Neural cell (in vitro differentiated cells): ENCODE measurements around the gene NLRP4. TPM values are rescaled to one million over a fixed set of nuclear protein-coding genes. Genes with fewer than 3 reads are reported as not detected.

ENCODE experiments used
- H2AFZ ChIP-seq: fragments of 200-600, 300-800 bp; sonication (generic), shearing (Covaris generic); 2 replicates; pipeline ENCODE4 v1.6.0; 2014; ENCODE audit warnings: low read depth, mild to moderate bottlenecking, antibody characterized with exemption, low read length, moderate library complexity
- H3F3A ChIP-seq: fragments of 200-600 bp; shearing (Covaris generic); 2 replicates; pipeline ENCODE4 v1.6.1; 2016; ENCODE audit warnings: mild to moderate bottlenecking, moderate library complexity, mixed read lengths, antibody characterized with exemption, low read length; ENCODE audit not compliant: insufficient read depth, poor library complexity, severe bottlenecking
- H3K27ac ChIP-seq: fragments of 200-600, 300-800 bp; sonication (generic), shearing (Covaris generic); 2 replicates; pipeline ENCODE4 v1.5.1; 2014; ENCODE audit warnings: mild to moderate bottlenecking, low read length, moderate library complexity
- H3K27me3 ChIP-seq: fragments of 300-800, 200-600 bp; sonication (generic), shearing (Covaris generic); 2 replicates; pipeline ENCODE4 v1.6.0; 2014; ENCODE audit warnings: mild to moderate bottlenecking, low read depth, low read length, moderate library complexity; ENCODE audit not compliant: insufficient read depth
- H3K36me3 ChIP-seq: fragments of 300-800, 200-600 bp; sonication (generic), shearing (Covaris generic); 2 replicates; pipeline ENCODE4 v1.5.1; 2014; ENCODE audit warnings: mild to moderate bottlenecking, antibody characterized with exemption, low read length, moderate library complexity; ENCODE audit not compliant: insufficient read depth
- H3K4me2 ChIP-seq: fragments of 300-800, 200-600 bp; sonication (generic), shearing (Covaris generic); 2 replicates; pipeline ENCODE4 v1.6.0; 2014; ENCODE audit warnings: mild to moderate bottlenecking, low read length
- H3K4me3 ChIP-seq: fragments of 300-800, 200-600 bp; sonication (generic), shearing (Covaris generic); 2 replicates; pipeline ENCODE4 v1.5.1; 2014; ENCODE audit warnings: mild to moderate bottlenecking, low read length, moderate library complexity
- H3K79me2 ChIP-seq: fragments of 200-600 bp; shearing (Covaris generic); replicated peaks from 2 replicates; pipeline ENCODE4 v1.6.0; 2014; ENCODE audit warnings: mild to moderate bottlenecking, low read length, moderate library complexity; ENCODE audit not compliant: insufficient read depth
- H3K9ac ChIP-seq: fragments of 300-800, 200-600 bp; sonication (generic), shearing (Covaris generic); 2 replicates; pipeline ENCODE4 v1.6.1; 2016; ENCODE audit warnings: mild to moderate bottlenecking, low read length, mixed read lengths
- H3K9me2 ChIP-seq: fragments of 200-600 bp; shearing (Covaris generic); 2 replicates; pipeline ENCODE4 v1.6.1; 2016; ENCODE audit warnings: mild to moderate bottlenecking, low read length, mixed read lengths; ENCODE audit not compliant: insufficient read depth
- H3K9me3 ChIP-seq: fragments of 200-600, 300-800 bp; sonication (generic), shearing (Covaris generic); 2 replicates; pipeline ENCODE4 v1.6.1; 2016; ENCODE audit warnings: mild to moderate bottlenecking, mixed run types, low read length, moderate library complexity, mixed read lengths
- H4K20me1 ChIP-seq: fragments of 200-600 bp; shearing (Covaris generic); 2 replicates; pipeline ENCODE4 v1.6.1; 2016; ENCODE audit warnings: mild to moderate bottlenecking, mixed run types; ENCODE audit not compliant: insufficient read depth
- CTCF ChIP-seq: fragments of 450-650 bp; IDR thresholded peaks from 2 replicates; pipeline ENCODE4 v1.5.1; 2014; ENCODE audit warnings: antibody characterized with exemption, mild to moderate bottlenecking, moderate library complexity; ENCODE audit not compliant: poor library complexity, severe bottlenecking
- EP300 ChIP-seq: fragments of 450-650 bp; conservative IDR thresholded peaks from 2 replicates; pipeline ENCODE4 v1.6.1; 2014; ENCODE audit warnings: antibody characterized with exemption, mild to moderate bottlenecking, moderate library complexity; ENCODE audit not compliant: poor library complexity, severe bottlenecking
- EZH2 ChIP-seq: fragments of 200-600, 300-800 bp; shearing (Covaris generic), sonication (generic); IDR thresholded peaks from 2 replicates; pipeline ENCODE4 v1.6.1; 2014; ENCODE audit warnings: antibody characterized with exemption, low read length, borderline replicate concordance, mild to moderate bottlenecking; ENCODE audit not compliant: insufficient read depth, poor library complexity, severe bottlenecking
- MXI1 ChIP-seq: fragments of 450-650 bp; conservative IDR thresholded peaks from 2 replicates; pipeline ENCODE4 v1.6.1; 2014; ENCODE audit warnings: antibody characterized with exemption, mild to moderate bottlenecking; ENCODE audit not compliant: poor library complexity, severe bottlenecking
- POLR2AphosphoS5 ChIP-seq: IDR thresholded peaks from 2 replicates; pipeline ENCODE4 v1.6.1; 2012
- RAD21 ChIP-seq: fragments of 450-650 bp; conservative IDR thresholded peaks from 2 replicates; pipeline ENCODE4 v1.6.1; 2014; ENCODE audit warnings: antibody characterized with exemption, mild to moderate bottlenecking, moderate library complexity
- SMC3 ChIP-seq: fragments of 450-650 bp; conservative IDR thresholded peaks from 2 replicates; pipeline ENCODE4 v1.6.1; 2014; ENCODE audit warnings: antibody characterized with exemption, mild to moderate bottlenecking, moderate library complexity; ENCODE audit not compliant: poor library complexity
- TAF1 ChIP-seq: IDR thresholded peaks from 2 replicates; pipeline ENCODE4 v1.6.1; 2012; ENCODE audit warnings: low read depth
- polyA plus RNA-seq: library from polyadenylated mRNA; depleted of rRNA; stranded (reverse); fragments of >200 nt; gene quantifications from 2 replicates; pipeline ENCODE4 v1.2.3, GENCODE V29; 2014
- TF ChIP-seq, protein P1 (sequence below): IDR thresholded peaks from 2 replicates; pipeline ENCODE4 v1.6.1; 2012; ENCODE audit warnings: borderline replicate concordance

The NLRP4 gene
- polyA plus RNA-seq, 1 donor from 2014 or later, result not detected

- Histone ChIP-seq H3K9me2 (no peaks in the 10 kb centered on the region), H3K4me3 (no peak within 1 kb of the TSS), H3K27me3 (no peaks in the 10 kb centered on the region), H3K79me2 (no peaks in the 10 kb centered on the region), H3K36me3 (no peaks in the 10 kb centered on the region), H3K9me3 (no peaks in the 10 kb centered on the region), H3K4me2 (no peak within 1 kb of the TSS), H3F3A (no peaks in the 10 kb centered on the region), H3K9ac (no peak within 1 kb of the TSS), H2AFZ (no peak within 1 kb of the TSS), H3K27ac (no peak within 1 kb of the TSS), H4K20me1 (no peaks in the 10 kb centered on the region)
- no peak for TF ChIP-seq EP300
- no peak for TF ChIP-seq POLR2AphosphoS5
- TF ChIP-seq MXI1, result no peak
- TF ChIP-seq, protein P1, sequence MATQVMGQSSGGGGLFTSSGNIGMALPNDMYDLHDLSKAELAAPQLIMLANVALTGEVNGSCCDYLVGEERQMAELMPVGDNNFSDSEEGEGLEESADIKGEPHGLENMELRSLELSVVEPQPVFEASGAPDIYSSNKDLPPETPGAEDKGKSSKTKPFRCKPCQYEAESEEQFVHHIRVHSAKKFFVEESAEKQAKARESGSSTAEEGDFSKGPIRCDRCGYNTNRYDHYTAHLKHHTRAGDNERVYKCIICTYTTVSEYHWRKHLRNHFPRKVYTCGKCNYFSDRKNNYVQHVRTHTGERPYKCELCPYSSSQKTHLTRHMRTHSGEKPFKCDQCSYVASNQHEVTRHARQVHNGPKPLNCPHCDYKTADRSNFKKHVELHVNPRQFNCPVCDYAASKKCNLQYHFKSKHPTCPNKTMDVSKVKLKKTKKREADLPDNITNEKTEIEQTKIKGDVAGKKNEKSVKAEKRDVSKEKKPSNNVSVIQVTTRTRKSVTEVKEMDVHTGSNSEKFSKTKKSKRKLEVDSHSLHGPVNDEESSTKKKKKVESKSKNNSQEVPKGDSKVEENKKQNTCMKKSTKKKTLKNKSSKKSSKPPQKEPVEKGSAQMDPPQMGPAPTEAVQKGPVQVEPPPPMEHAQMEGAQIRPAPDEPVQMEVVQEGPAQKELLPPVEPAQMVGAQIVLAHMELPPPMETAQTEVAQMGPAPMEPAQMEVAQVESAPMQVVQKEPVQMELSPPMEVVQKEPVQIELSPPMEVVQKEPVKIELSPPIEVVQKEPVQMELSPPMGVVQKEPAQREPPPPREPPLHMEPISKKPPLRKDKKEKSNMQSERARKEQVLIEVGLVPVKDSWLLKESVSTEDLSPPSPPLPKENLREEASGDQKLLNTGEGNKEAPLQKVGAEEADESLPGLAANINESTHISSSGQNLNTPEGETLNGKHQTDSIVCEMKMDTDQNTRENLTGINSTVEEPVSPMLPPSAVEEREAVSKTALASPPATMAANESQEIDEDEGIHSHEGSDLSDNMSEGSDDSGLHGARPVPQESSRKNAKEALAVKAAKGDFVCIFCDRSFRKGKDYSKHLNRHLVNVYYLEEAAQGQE, result no peak
- TF ChIP-seq RAD21, result no peak
- no peak for TF ChIP-seq EZH2
- TF ChIP-seq SMC3, result no peak
- no peak for TF ChIP-seq TAF1
Observed at GRCh38 chr19:55831846-55832245, 4.5 kb upstream of the NLRP4 start, which contains the start of gene NLRP11. TSS of gene NLRP11 (minus strand) at chr19:55831999. CDS start at chr19:55818174, 13,825 bp downstream.

DNA sequence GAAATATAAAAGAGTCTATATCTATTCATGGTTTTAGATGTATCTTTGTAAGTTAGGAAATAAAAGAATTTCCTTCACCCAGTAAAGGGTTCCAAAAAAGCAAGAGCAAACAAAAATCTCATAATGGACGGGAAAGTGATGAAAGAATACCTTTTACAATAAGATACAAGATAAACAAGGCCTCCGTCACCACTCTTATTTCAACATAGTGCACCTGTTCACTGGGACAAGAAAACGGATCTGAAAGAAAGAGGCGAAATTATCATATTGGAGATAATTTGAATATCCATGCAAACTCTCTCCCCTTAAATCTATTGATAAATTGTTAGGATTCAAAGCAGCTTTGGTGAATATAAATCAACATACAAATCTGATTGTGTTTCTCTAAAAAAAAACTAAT lies 3.7 kb upstream of the NLRP4 start:
- Histone ChIP-seq H3K4me3 (no peak overlapping the region), H4K20me1 (no peaks in the 10 kb centered on the region), H2AFZ (no peak overlapping the region), H3K27ac (no peak overlapping the region), H3K9me2 (no peaks in the 10 kb centered on the region), H3K9ac (no peak overlapping the region), H3K9me3 (no peaks in the 10 kb centered on the region), H3K27me3 (no peaks in the 10 kb centered on the region), H3K79me2 (no peaks in the 10 kb centered on the region), H3K36me3 (no peaks in the 10 kb centered on the region), H3F3A (no peaks in the 10 kb centered on the region), H3K4me2 (no peak overlapping the region)
- TF ChIP-seq TAF1, result no peak
- TF ChIP-seq POLR2AphosphoS5, result no peak
- TF ChIP-seq EZH2, result no peak
- no peak for TF ChIP-seq MXI1
- TF ChIP-seq, protein P1, result no peak
- TF ChIP-seq CTCF, result no peak
- no peak for TF ChIP-seq RAD21
